Activated effector memory CD4-positive, alpha-beta T cell treated with Interleukin-2 at 50 U/mL for 16 hours (primary cell): Measurements from ENCODE around the gene TMEM184B.
"Not testable (repeated sequence)": the region's sequence is repeated elsewhere in the genome, so short reads cannot be mapped to it uniquely, and the experiment has no call there.

Source experiments
- DNase-seq: peaks from one replicate; pipeline ENCODE4 v3.0.0-alpha.2; 2020

Gene TMEM184B

DNA sequence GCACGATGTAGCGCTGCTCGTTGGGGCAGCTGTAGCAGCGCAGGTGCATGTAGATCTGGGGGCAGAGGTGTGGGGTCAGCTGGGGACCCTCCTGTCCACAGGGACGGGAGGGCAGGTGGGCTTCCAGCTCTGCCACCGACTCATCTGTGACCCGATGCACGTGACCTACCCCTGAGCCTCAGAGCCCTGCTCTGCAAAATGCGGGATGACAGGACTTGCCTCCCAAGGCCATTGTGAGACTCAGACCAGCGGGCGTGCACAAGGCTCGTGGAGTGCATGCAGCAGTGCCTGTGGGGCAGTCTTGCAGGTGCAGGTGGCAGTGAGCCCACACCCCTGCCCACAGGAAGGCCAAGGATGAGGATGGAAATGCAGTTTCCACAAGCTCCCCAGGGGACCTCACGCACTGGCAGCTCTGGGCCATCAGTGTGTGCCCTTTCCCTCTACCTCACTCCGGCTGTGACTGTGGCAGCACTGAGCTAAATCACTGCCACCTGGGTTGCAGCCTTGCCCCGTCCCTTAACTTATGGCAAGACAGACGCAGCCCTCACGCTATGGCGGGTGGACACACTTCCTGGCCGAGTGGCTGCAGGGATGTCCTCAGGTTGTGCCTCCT lies 26.7 kb downstream of the TMEM184B start:
- no peak for DNase-seq

DNA sequence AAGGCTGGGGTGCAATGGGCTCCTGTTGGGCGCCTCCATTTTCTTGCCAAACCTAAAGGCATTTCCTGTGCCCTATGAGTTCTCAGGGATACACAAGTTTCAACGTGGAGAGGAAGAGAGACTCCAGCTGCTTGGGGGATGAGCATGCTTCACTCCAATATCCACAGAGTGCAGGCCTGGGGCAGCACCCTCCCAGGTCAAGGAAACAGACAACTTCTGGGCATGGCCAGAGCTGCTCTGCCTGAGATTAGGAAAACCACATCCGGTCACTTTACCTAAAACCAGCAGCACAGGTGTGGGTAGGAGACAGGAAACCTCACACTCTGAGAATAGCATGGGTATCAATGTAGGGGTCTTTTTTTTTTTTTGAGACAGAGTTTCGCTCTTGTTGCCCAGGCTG lies 28.7 kb downstream of the TMEM184B start:
- no peak for DNase-seq

DNA sequence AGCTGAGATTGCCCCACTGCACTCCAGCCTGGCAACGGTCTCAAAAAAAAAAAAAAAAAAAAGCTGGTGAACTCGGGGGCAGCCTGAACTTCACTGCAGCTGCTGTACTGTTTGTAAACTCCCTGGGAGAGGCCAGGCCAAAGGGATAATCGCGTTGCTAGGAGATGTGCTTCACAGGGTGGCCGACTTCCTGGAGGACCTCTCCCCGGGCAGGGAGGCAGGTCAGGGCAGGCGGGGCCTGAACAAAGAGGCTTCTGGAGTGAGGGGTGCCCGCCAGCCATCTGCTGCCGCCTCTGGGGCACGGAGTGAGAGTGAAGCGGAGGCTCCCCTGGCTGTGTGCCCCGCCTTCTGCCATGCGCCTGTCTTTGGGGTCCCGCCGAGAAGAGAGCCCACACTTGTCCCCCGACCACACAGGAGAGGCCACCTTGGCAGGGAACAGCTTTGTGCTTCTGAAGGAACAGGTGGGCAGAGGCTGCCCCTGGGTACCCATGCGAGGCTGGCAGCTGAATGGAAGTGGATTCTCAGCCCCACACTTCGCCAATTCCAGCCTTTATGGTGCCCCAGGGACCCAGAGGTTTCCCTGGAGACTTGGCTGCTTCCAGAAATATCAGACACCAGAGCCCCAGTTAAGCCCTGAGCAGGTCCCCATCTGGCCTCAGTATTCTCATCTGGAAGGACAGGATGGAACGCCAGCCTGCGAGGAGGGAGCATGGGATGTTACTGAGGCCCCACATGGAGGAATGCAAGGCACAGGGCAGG lies 29.6 kb downstream of the TMEM184B start:
- DNase-seq: no peak

DNA sequence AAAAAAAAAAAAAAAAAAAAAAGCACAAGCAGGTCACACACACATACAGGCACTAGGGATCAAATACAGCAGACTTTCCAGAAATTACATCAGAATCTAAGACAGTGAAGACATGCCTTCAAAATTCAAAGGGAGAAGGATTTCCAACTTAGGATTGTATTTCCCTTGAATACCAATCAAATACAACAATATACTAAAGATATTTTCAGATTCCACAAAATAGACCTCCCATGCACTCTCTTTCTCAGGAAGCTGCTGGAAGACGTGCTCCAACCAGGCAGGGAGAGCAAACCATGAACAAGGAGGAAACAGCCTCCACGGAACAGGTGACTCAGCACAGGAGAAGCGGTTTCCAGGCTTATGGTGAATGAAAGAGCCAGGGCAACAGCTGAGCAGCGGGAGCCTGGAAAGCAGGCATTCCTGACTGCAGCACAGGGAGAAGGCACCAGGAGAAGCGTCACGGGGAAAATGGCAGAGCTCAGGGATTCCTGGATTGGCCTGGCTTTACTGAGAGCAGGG lies 32.0 kb downstream of the TMEM184B start:
- no peak for DNase-seq

DNA sequence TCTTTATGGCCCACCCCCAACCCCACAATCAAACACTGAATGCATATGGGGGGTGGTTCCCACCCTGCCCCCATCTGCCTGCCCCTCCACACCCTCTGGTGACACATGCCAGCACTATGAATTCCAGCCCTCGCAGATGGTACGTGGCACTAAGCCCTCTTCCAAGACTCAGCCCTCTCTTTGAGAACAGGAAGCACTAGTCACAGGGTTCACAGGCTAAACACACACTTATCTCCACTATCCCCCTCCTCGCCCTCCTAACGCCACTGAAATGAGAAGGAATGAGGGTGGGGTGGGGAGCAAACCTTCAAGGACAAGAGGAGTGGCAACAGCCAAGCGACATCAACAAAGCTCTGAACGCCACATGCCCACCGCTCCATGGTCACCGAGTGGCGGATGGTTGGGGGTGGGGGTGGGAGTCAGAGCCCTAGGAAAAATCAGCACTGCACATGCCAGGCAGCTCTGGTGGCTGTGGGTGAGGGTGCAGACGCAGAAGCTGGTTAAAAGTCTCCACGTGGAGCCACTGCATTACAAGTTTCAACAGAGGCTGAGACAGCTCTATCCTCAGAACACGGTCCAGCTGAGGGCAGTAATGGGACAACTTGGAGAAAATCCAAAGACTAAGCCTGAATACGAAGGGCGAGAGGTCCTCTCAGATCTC lies 33.6 kb downstream of the TMEM184B start:
- no peak for DNase-seq

DNA sequence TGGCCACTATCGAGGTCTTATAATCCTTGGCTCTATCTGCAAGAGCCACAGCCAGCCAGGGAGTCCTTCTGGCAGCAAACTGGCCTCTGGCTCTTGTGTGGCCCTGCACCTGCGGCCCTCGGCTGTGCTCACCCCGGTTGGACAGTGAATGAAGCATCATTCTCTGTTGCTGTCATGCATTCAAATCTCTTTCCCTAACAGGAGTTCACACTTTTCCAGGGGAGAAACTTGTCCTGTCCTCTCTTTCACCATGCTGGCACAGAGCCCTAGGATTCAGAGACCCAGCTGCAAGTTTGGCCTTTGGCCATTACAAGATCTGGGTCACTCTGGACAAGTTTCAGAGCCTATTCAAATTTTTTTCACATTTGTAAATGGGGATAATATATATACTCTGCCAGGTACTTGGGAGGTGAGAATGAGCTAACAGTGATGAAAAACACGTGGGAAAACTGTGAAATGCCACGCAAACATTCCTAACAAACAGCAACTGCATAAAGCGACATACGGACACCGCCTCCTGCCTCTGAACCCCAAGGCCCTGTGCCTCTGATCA lies 34.2 kb downstream of the TMEM184B start:
- DNase-seq: no peak

DNA sequence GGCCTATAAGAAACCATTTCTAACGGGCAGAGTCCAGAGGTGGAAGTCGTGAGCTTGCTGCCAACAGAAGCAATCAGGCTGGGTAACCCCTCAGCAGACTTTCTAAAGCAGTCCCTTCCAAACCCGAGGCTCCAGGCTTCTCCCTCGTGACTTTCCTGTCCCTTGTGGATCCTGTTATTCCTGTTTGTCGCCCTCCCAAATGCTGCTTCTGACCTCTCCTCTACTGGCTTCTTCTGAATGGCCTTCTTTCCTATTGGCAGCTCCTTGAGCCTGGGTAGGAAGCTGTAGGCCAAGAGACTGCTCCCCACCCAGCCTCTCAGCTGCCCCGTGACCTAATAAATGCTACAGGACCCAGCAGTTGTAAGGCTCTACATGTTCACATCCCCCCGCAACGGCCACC lies 36.0 kb downstream of the TMEM184B start:
- no peak for DNase-seq

DNA sequence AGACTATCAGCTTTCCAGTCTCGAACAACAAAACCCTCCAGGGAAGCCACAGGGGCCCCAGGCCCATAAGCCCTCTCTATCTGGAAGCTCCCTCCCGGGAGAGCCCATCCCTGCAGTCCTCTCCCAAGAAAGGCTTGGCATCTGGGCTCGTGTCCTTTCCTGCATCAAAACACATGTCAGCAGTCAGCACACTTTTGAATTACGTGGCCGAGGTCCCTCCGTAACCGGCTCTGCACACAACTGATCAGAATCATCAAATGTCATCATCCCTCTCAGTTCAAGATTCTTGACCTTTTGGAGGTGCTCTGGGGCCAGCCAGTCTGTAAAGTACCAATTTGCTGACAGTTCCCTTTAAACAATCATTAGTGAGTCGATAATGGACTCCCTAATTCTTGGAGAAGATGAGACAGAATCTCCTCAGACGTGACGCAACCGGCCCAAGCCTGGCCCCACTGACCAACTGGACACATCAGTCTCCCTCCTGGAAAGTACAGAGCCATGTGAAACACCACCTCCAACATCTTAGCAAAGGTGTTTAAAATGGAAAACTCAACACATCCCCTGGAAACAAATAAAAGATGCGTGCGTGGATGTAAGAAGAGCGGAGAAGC lies 37.5 kb downstream of the TMEM184B start:
- DNase-seq: no peak

DNA sequence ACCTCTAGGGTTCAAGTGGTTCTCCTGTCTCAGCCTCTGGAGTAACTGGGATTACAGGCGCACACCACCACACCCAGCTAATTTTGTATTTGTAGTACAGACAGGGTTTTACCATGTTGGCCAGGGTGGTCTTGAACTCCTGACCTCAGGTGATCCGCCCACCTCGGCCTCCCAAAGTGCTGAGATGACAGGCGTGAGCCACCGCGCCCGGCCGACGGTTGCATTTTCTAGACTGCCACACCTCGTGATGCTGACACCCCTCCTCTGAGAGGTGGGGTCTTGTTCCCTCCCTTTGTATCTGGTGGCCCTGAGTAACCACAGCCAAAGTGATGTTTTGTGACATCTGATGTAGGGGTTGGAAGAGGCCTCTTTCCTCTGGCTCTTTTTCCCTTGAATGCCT lies 39.0 kb downstream of the TMEM184B start:
- not testable (repeated sequence) for DNase-seq

DNA sequence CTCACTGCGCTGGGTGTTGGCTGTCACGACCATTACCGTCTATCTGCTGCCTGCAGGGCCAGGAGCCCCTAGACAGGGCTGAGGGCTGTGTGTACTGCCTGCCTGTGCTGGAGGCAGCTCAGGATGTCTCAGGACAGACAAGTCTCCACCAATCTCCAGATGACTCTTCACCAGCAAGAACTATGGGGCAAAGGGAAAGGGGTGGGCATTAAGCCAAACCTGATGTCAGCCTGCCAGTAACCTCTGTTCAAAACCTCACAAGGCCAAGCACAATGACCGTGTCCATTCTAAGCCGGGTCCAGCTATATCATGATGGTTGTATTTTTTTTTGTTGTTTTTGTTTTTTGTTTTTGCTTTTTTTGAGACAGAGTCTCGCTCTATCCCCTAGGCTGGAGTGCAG lies 39.4 kb downstream of the TMEM184B start:
- DNase-seq: no peak

DNA sequence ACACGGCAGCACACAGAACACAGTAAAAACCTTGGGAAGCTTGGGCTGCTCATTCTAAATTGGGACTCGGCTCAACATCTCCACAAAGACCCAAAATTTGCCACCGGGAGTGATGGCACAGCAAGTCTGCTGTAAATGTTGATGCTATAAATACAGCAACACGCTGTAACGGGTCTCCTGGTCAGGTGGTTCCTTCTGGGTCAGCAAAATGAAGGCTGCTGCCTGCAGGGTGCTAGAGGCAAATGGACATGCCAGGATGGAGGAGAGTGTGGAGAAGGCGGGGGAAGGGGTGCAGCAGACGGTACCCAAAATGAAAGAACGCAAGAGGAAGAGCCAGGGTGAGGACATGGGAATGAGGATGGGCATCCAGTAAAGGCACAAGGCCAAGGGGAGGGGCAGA lies 40.6 kb downstream of the TMEM184B start:
- no peak for DNase-seq

DNA sequence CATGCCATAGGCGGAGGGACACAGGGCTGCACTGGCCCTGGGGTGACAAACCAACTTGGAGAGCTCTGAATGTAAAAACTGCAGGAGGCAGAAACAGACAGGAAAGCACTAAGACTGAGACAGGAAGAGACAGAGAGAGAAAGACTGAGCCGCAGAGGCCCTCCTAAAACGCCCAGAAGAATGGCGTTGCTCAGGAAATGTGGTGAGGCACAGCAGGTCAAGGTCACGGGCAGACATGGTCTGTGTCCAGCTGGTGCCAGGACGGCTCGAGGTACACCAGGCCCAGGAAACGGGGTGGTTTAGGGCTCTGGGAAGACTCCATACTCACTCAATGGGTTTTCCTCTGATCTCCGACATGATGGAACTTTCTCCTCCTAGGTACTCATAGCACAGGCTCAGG lies 41.9 kb downstream of the TMEM184B start:
- no peak for DNase-seq

DNA sequence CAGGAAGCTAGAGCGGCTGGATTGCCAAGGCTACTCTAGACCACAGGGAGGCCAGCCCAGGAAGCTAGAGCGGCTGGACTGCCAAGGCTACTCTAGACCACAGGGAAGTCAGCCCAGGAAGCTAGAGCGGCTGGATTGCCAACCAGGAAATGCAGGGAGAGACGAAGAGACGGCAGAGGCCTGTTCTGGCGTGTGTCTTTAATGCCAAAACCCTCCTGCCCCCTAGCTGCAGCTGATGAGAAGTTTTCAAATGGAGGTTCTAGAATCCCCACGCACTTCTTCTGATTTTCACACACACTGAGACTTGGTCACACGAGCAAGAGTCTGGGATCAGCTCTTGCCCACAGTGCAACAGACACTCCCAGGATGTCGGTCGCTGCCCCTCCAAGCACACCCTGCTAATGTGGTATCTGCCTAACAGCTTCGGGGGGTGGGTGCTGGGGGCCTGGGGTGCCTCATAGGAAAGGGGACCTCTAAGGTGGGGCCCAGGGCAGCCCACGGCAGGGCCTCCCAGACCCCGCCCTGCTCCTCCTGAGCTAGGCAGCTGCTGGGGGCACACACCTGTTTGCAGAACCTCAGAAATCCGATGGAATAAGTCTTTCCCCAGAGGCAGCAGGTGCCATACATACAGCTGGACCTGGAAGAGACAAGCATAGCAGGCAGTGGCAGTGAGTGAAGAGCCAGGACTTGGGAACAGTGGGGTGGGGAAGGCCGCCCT lies 42.5 kb downstream of the TMEM184B start:
- peak; percentile 32 for DNase-seq

DNA sequence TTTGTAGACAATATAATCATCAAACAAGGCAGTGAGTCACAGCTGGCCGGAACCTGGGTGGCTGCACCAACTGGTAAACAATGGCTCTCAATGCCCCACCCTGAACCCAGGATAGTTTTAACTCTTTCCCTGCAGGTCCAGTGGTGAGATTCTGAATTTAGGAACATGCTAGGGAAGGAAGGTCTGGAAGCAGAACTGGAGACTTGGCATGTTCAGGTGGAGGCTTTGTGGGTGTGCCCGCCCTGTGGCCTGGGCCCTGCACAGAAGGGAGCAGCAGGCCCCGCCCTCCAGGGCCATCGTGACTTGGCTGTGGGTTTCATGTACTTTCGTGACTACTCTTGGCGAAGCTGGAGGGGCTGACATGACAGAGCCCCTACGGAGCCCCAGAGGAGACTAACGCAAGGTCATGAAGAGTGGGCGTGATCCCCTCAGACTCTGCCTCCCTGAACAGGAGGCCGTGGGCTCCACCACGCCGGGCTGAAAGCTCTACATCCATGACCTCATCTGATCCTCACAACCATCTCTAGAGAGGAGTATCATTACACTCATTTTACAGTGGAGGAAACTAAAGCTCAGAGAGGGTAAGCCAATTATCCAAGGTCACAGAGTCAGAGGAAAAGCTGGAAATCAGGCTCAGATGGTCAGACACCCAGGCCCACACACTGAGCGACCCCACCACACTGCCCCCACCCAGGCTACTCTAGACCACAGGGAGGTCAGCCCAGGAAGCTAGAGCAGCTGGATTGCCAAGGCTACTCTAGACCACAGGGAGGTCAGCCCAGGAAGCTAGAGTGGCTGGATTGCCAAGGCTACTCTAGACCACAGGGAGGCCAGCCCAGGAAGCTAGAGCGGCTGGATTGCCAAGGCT lies 43.7 kb downstream of the TMEM184B start:
- DNase-seq: peak; percentile 21

DNA sequence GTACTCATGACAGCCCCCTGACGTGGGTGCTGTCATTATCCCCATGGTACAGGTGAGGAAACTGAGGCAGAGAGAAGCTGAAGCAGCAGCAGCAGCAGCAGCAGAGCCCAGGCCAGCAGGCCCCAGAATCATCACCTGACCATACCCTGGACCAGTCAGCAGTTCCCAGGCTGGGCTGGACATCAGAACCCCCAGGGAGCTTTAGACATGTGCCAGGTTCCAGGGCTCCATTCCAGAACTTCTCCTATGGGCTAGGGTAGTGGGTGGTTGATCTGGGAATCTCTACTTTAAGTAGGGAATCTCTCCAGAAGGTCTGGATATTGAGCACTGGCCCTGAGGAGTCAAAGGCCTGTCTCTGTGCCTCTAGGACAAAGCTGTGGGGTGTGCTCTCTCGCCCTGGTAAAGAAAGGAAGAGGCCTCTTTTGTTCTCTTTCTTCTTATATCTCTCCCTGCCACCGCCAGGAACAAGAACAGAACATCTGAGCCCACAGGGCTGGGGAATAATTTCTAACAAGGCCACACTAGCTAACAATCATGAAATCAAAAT lies 44.4 kb downstream of the TMEM184B start:
- DNase-seq: no peak

DNA sequence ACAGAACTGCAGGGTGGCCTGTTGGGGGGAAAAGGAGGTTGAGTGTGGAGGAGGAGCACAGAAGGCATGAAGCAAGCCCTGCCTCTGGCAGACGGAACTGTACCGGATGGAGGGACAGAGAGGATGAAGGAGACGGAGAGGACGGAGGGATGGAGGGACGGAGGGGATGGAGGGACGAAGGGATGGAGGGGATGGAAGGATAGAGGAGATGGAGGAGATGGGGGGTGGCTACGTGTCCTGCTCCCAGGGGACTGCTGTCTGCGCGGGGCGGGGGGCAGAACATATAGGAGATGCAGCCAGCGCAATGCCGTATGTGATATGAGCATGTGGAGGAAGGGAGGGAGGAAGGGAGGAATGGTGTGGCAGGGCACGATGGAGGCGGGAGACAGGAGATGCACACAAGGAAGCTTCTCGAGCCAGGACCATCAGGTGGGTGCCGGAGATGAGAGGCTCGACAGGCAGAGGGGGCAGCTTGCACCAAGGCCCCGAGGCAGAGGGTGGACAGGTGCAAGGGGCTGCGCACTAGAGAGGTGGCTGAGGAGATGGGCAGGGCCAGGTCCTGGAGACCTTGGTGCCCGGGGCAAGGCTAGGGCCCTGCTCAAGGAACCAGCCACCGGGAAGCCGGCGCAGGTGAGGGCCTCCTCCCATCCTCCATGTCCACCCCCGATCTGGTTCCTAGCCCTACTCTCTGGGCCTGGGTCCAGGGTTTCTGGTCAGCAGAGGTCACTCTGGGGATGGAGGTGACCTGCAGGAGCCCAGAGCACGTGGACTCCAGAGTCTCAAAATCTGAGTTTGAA lies 45.8 kb downstream of the TMEM184B start:
- no peak for DNase-seq

DNA sequence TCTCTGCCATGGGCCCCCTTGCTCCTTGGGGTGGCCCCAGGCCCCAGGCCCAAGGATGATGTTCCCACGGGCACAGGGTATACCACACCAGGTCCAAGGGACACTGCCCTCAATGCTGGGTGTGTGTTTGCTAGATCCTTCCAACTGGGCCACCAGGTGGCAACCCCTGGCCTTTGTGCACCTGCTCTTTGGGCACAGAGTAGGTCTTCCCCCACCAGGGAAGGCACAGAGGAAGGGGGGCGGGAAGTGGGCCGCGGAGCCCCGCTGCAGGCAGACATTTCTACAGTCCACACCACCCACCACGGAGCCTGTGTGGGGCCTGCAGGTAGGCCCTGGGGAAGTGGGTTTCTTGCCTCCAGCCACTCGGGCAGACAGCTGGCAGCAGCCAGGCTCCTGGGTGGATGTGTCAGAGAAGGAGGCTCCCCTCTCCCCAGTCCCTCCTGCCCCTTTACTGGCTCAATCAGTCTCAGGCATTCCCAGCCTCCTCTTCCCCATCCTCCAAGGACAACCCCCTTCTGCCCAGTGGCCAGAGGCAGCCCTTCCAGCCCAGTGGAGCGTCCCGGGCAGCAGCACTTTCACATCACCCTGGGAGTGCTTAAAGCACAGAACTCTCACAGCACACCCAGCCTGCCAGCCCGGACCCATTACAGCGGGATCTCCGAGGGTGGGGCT lies 49.4 kb downstream of the TMEM184B start:
- DNase-seq: no peak

DNA sequence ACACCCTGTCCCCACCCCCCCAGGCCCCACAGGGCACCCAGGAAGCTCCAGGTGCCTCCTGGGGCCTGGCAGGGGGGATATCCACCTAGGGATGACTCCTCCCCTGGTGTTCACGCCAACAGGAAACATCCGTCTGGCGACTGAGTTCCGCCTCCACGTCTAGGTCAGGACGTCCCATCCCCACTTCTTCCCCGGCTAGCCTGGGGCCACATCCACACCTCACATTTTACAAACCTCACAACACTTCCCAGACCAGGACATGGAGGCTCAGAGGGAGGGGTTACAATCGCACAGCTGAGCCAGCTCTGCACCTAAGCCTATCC lies 50.1 kb downstream of the TMEM184B start:
- no peak for DNase-seq

DNA sequence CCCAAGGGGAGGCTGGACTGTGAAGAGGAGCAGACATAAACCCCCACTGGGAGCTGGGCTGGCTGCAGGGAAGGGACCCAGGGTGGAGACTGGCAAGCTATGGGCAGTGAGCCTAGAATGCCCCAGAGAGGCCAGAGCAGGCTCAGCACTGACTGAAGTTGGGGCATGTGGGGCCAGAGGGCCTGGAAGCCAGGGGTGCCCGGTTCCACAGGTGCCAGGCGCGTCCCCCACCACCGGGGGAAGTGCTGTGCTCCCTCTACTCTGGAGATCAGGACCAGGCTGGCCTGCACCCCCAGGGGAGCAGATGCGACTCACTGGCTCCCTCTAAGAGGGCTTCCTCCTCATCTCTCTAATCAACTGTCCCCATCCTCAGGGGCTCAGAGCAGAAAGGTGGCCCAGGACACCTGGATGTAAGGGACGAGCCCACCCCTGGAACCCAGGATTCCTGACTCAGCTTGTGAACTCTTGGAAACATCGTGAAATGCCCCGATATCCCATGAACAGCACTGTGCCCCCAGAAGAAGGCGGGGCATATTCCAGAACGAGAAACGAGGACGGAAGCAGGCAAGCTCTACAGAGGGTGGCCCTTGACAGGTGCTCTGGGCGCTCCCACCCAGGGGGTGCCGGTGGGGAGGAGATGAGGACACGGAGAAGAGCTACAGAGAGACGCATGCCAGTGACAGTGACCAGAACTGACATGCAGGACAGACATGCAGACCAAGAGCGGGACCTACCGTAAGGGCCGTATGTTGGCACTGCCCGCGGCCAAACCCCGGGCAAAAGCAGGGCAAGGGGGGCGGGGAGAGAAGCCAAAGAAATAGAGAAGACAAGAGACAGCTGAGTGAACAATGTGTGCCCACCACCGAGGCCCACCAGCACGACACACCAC lies 50.7 kb downstream of the TMEM184B start:
- no peak for DNase-seq
